HL-60 (cell line): Measurements from ENCODE around the gene LRRC31.

Source experiments
- DNase-seq, 2 experiments: peaks; one replicate each; pipeline ENCODE4 v3.0.0-alpha.2; 2010 to 2020; ENCODE audit warnings: low read depth in 1 of 2, low spot score in 1 of 2
- H3K27ac ChIP-seq: fragments of 250-450 bp; sonication (Bioruptor Pico); replicated peaks from 2 replicates; pipeline ENCODE4 v1.5.1; 2020; ENCODE audit warnings: mild to moderate bottlenecking, moderate library complexity
- H3K27me3 ChIP-seq: fragments of 250-450 bp; sonication (Bioruptor Pico); 2 replicates; pipeline ENCODE4 v1.5.1; 2021; ENCODE audit warnings: mild to moderate bottlenecking, moderate library complexity; ENCODE audit not compliant: insufficient read depth, poor library complexity, severe bottlenecking
- H3K4me3 ChIP-seq: replicated peaks from 2 replicates; pipeline ENCODE4 v1.5.1; 2011; ENCODE audit warnings: mild to moderate bottlenecking, control low read depth, low read length; ENCODE audit not compliant: insufficient read depth
- GABPA ChIP-seq: IDR thresholded peaks from 2 replicates; pipeline ENCODE4 v1.6.1; 2012; ENCODE audit warnings: low read depth
- POLR2AphosphoS5 ChIP-seq: IDR thresholded peaks from 2 replicates; pipeline ENCODE4 v1.6.1; 2012; ENCODE audit warnings: low read depth
- SPI1 ChIP-seq: IDR thresholded peaks from 2 replicates; pipeline ENCODE4 v1.6.1; 2012; ENCODE audit warnings: low read depth, mild to moderate bottlenecking, borderline replicate concordance
- TF ChIP-seq, protein P1 (sequence below): IDR thresholded peaks from 2 replicates; pipeline ENCODE4 v1.6.1; 2012; ENCODE audit warnings: low read depth; ENCODE audit not compliant: insufficient replicate concordance
- TF ChIP-seq, protein P2 (sequence below): IDR thresholded peaks from one replicate; pipeline ENCODE4 v1.5.1; 2011; ENCODE audit warnings: low read length, control low read depth, inconsistent platforms; ENCODE audit not compliant: insufficient read depth

Gene LRRC31

DNA sequence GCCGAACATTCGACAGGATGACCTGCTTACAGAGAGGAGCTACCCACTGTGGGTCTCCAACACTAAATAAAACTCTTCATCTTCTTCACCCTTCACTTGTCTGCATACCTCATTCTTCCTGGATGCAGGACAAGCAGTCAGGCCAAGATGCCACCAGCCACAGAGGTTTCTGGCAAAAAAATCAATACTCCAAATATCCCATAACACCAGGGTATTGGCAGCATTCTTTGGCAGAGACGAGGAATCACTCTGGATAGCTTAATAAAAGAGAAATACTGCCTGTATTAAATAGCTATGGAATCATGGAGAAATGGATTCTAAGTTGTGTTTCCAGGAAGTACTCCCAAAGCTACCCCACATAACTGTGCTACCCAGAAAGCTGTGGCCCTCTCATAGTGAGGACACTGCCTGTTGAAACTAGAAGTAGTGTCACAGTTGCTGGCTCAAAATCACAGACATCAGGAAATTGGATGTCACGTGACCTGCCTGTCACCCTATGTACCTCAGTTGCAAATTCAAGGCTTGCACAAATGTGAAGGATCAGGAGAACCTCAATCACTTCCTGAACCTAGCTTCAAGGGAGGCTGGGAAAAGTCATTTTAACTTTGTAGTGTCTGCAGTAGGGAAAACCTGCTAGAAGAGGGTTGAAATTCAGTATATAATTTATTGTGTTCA is 11.0 kb upstream of the LRRC31 start:
- Histone ChIP-seq H3K4me3 (no peak overlapping the region), H3K27me3 (no peaks in the 10 kb centered on the region), H3K27ac (no peak overlapping the region)
- TF ChIP-seq, protein P1, sequence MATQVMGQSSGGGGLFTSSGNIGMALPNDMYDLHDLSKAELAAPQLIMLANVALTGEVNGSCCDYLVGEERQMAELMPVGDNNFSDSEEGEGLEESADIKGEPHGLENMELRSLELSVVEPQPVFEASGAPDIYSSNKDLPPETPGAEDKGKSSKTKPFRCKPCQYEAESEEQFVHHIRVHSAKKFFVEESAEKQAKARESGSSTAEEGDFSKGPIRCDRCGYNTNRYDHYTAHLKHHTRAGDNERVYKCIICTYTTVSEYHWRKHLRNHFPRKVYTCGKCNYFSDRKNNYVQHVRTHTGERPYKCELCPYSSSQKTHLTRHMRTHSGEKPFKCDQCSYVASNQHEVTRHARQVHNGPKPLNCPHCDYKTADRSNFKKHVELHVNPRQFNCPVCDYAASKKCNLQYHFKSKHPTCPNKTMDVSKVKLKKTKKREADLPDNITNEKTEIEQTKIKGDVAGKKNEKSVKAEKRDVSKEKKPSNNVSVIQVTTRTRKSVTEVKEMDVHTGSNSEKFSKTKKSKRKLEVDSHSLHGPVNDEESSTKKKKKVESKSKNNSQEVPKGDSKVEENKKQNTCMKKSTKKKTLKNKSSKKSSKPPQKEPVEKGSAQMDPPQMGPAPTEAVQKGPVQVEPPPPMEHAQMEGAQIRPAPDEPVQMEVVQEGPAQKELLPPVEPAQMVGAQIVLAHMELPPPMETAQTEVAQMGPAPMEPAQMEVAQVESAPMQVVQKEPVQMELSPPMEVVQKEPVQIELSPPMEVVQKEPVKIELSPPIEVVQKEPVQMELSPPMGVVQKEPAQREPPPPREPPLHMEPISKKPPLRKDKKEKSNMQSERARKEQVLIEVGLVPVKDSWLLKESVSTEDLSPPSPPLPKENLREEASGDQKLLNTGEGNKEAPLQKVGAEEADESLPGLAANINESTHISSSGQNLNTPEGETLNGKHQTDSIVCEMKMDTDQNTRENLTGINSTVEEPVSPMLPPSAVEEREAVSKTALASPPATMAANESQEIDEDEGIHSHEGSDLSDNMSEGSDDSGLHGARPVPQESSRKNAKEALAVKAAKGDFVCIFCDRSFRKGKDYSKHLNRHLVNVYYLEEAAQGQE: no peak
- TF ChIP-seq GABPA: no peak
- no peak for TF ChIP-seq POLR2AphosphoS5
- no peak for TF ChIP-seq SPI1
- TF ChIP-seq, protein P2, sequence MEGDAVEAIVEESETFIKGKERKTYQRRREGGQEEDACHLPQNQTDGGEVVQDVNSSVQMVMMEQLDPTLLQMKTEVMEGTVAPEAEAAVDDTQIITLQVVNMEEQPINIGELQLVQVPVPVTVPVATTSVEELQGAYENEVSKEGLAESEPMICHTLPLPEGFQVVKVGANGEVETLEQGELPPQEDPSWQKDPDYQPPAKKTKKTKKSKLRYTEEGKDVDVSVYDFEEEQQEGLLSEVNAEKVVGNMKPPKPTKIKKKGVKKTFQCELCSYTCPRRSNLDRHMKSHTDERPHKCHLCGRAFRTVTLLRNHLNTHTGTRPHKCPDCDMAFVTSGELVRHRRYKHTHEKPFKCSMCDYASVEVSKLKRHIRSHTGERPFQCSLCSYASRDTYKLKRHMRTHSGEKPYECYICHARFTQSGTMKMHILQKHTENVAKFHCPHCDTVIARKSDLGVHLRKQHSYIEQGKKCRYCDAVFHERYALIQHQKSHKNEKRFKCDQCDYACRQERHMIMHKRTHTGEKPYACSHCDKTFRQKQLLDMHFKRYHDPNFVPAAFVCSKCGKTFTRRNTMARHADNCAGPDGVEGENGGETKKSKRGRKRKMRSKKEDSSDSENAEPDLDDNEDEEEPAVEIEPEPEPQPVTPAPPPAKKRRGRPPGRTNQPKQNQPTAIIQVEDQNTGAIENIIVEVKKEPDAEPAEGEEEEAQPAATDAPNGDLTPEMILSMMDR: no peak
- DNase-seq: no peak

- no peak for DNase-seq
- TF ChIP-seq GABPA (no peak), POLR2AphosphoS5 (no peak), SPI1 (no peak)
- TF ChIP-seq, protein P1: no peak
- TF ChIP-seq, protein P2: no peak
- no peak overlapping the region for H3K4me3 ChIP-seq
- H3K27me3 ChIP-seq: no peaks in the 10 kb centered on the region
- no peak overlapping the region for H3K27ac ChIP-seq
Observed at GRCh38 chr3:169879845-169880575, 10.3 kb upstream of the LRRC31 start.

DNA sequence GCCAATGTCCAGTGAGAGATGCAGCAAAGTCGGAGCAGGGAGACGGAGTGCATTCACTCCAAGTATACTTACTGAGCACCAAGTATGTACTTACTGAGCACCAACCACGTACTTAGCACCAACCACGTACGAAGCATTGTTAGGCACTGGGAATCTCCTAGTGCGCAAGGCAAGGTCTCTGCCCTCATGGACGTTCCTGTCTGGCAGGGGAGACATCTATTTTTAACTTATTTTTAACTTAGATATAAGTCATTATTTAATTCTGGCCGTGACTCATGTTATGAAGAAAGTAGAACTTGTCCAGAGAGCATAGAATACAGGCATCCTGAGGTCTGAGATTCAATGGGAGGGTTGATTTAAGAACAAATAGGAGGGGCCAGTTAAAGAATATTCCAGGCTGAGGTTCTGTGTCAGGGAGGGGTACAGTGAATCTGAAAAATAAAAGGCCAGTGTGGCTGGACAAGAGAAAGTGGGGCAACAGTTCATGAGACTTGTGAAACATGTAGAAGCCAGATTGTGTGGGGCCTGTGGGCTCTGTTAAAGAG is 9.3 kb upstream of the LRRC31 start:
- no peaks in the 10 kb centered on the region for H3K27me3 ChIP-seq
- no peak for DNase-seq
- TF ChIP-seq, protein P1: no peak
- no peak for TF ChIP-seq GABPA
- TF ChIP-seq POLR2AphosphoS5: no peak
- TF ChIP-seq, protein P2: no peak
- no peak for TF ChIP-seq SPI1
- H3K4me3 ChIP-seq: no peak overlapping the region
- H3K27ac ChIP-seq: no peak overlapping the region
